ENCODE results near the gene ZNF213. TPM values are rescaled to one million over a fixed set of nuclear protein-coding genes. Genes with fewer than 3 reads are reported as not detected.
A peak's percentile ranks its signal among the peaks of the same experiment; 100 is the strongest.

Gene ZNF213
- total RNA-seq, 2 experiments from 2014 or later, result 1.6 to 2.2 TPM

GRCh38 chr16:3141781-3142311, 7.0 kb downstream of the ZNF213 start:
- no peak overlapping the region for H3K27ac ChIP-seq (ENCODE audit: low read depth in 1 of 2, low read length in 2 of 2)
- ChIA-PET POLR2A (no interaction called here), CTCF (no interaction called here)
- Mint-ChIP-seq H3K36me3 (ENCODE audit: low read depth) (peaks cover 37% of the 10 kb centered on the region), H3K9me3 (no peaks in the 10 kb centered on the region), H3K27me3 (no peaks in the 10 kb centered on the region), H3K4me1 (ENCODE audit: low read depth) (peaks cover 2% of the 10 kb centered on the region), H3K27ac (no peak overlapping the region), H3K4me3 (no peak overlapping the region)
- peaks cover 39% of the 10 kb centered on the region for H3K36me3 ChIP-seq (ENCODE audit: insufficient read depth, low read length)
- no peaks in the 10 kb centered on the region for H3K9me3 ChIP-seq (ENCODE audit: control insufficient read depth in 1 of 2, insufficient read depth in 1 of 2, low read length in 2 of 2)
- H3K27me3 ChIP-seq (ENCODE audit: control insufficient read depth in 1 of 2, insufficient read depth in 2 of 2, low read length in 2 of 2), result no peaks in the 10 kb centered on the region
- DNase-seq (peak in 1 of 14 experiments; percentile 17), ATAC-seq (ENCODE audit: poor library complexity) (no peak)
- H3K4me3 ChIP-seq (ENCODE audit: low read length), result no peak overlapping the region
- intact Hi-C loops (cut with DNase I, micrococcal nuclease), result no loop called here
- TF ChIP-seq CTCF (IDR thresholded peaks at IDR 0.05), result no peak
- no peaks in the 10 kb centered on the region for H3K4me1 ChIP-seq (ENCODE audit: insufficient read depth, low read length)

- H3K9me3 Mint-ChIP-seq, result no peaks in the 10 kb centered on the region
- no peak overlapping the region for H3K4me3 ChIP-seq (ENCODE audit: low read length)
- no peaks in the 10 kb centered on the region for H3K4me1 Mint-ChIP-seq (ENCODE audit: low read depth)
- no peaks in the 10 kb centered on the region for H3K4me1 ChIP-seq (ENCODE audit: insufficient read depth, low read length)
- H3K4me3 Mint-ChIP-seq, result peak overlapping the region; percentile 66
- DNase-seq (peak in 1 of 14 experiments; percentile 10), ATAC-seq (ENCODE audit: poor library complexity) (no peak)
- no peak overlapping the region for H3K27ac ChIP-seq (ENCODE audit: low read depth in 1 of 2, low read length in 2 of 2)
- intact Hi-C loops (cut with DNase I, micrococcal nuclease), result no loop called here
- no peaks in the 10 kb centered on the region for H3K9me3 ChIP-seq (ENCODE audit: control insufficient read depth in 1 of 2, insufficient read depth in 1 of 2, low read length in 2 of 2)
- peaks cover 39% of the 10 kb centered on the region for H3K36me3 ChIP-seq (ENCODE audit: insufficient read depth, low read length)
- ChIA-PET CTCF (interaction anchor here (0.5 kb wide), 1 partner anchor 34 kb away, joined by 5 read pairs; no protein-coding TSS in a partner anchor), POLR2A (no interaction called here)
- H3K27me3 Mint-ChIP-seq, result no peaks in the 10 kb centered on the region
- no peaks in the 10 kb centered on the region for H3K27me3 ChIP-seq (ENCODE audit: control insufficient read depth in 1 of 2, insufficient read depth in 2 of 2, low read length in 2 of 2)
- H3K36me3 Mint-ChIP-seq (ENCODE audit: low read depth), result peaks cover 35% of the 10 kb centered on the region
- H3K27ac Mint-ChIP-seq, result no peak overlapping the region
- no peak for TF ChIP-seq CTCF (IDR thresholded peaks at IDR 0.05)
Observed at GRCh38 chr16:3142327-3142726, 7.5 kb downstream of the ZNF213 start.

- Histone ChIP-seq H3K36me3 (ENCODE audit: insufficient read depth, low read length) (peaks cover 39% of the 10 kb centered on the region), H3K27ac (ENCODE audit: low read depth in 1 of 2, low read length in 2 of 2) (no peak overlapping the region), H3K4me3 (ENCODE audit: low read length) (no peak overlapping the region), H3K4me1 (ENCODE audit: insufficient read depth, low read length) (no peaks in the 10 kb centered on the region), H3K27me3 (ENCODE audit: control insufficient read depth in 1 of 2, insufficient read depth in 2 of 2, low read length in 2 of 2) (no peaks in the 10 kb centered on the region), H3K9me3 (ENCODE audit: control insufficient read depth in 1 of 2, insufficient read depth in 1 of 2, low read length in 2 of 2) (no peaks in the 10 kb centered on the region)
- Mint-ChIP-seq H3K9me3 (no peaks in the 10 kb centered on the region), H3K36me3 (ENCODE audit: low read depth) (peaks cover 30% of the 10 kb centered on the region), H3K27ac (no peak overlapping the region), H3K4me3 (no peak overlapping the region), H3K4me1 (ENCODE audit: low read depth) (no peaks in the 10 kb centered on the region), H3K27me3 (no peaks in the 10 kb centered on the region)
- POLR2A ChIA-PET, result no interaction called here
- CTCF ChIA-PET, result interaction anchor here (0.5 kb wide), 1 partner anchor 34 kb away, joined by 5 read pairs; no protein-coding TSS in a partner anchor
- intact Hi-C loops (cut with DNase I, micrococcal nuclease), result no loop called here
- DNase-seq (peak in 1 of 14 experiments; percentile 10), ATAC-seq (ENCODE audit: poor library complexity) (no peak)
- no peak for TF ChIP-seq CTCF (IDR thresholded peaks at IDR 0.05)
Observed at GRCh38 chr16:3142770-3143169, 7.9 kb downstream of the ZNF213 start.
